Calu3 (cell line): ENCODE measurements around the gene PIGQ. TPM values are rescaled to one million over a fixed set of nuclear protein-coding genes. Genes with fewer than 3 reads are reported as not detected.

Experiments
- BruUV-seq: library from RNA; stranded (reverse); fragments of 400-500 nt; replicated peaks from 2 replicates; lab custom pipeline; 2021; lab: Mats Ljungman, UMichigan
- CTCF ChIA-PET: fragments of 300-600 bp; sonication (Branson Sonifier 250); formaldehyde crosslinking; loops from one replicate; lab custom pipeline; 2022; ENCODE audit warnings: antibody characterized with exemption; lab: Charles Lee
- DNase-seq: peaks from one replicate; pipeline ENCODE4 v3.0.0; 2022
- H3K27ac Mint-ChIP-seq: one replicate; pipeline ENCODE4 v1.8.0; 2022; ENCODE audit warnings: mixed read lengths; ENCODE audit not compliant: unreplicated experiment
- H3K27me3 Mint-ChIP-seq: one replicate; pipeline ENCODE4 v1.8.0; 2022; ENCODE audit warnings: mixed read lengths; ENCODE audit not compliant: unreplicated experiment
- H3K36me3 Mint-ChIP-seq: one replicate; pipeline ENCODE4 v1.8.0; 2022; ENCODE audit warnings: mild to moderate bottlenecking, moderate library complexity, mixed read lengths; ENCODE audit not compliant: insufficient read depth, unreplicated experiment
- H3K4me1 Mint-ChIP-seq: one replicate; pipeline ENCODE4 v1.8.0; 2022; ENCODE audit warnings: mild to moderate bottlenecking, low read depth, mixed read lengths; ENCODE audit not compliant: unreplicated experiment
- H3K4me3 Mint-ChIP-seq: one replicate; pipeline ENCODE4 v1.8.0; 2022; ENCODE audit warnings: mild to moderate bottlenecking, low read depth, moderate library complexity, mixed read lengths; ENCODE audit not compliant: unreplicated experiment
- H3K9me3 Mint-ChIP-seq: one replicate; pipeline ENCODE4 v1.8.0; 2022; ENCODE audit warnings: low read depth, mixed read lengths; ENCODE audit not compliant: unreplicated experiment
- CTCF ChIP-seq: fragments of 200-600 bp; IDR thresholded peaks from one replicate; pipeline ENCODE4 v1.8.0; 2022; ENCODE audit warnings: antibody characterized with exemption; ENCODE audit not compliant: unreplicated experiment
- intact Hi-C: fragments of 100-400 bp; cut with micrococcal nuclease; formaldehyde crosslinking; loops from one replicate; pipeline ENCODE4 v1.10.0; 2022; ENCODE audit not compliant: unreplicated experiment
- total RNA-seq: library from RNA; stranded (reverse); gene quantifications from 2 replicates; pipeline ENCODE4 v1.2.3, GENCODE V29; 2022

PIGQ gene
- total RNA-seq, 1 experiment from 2014 or later = 101 TPM

DNA sequence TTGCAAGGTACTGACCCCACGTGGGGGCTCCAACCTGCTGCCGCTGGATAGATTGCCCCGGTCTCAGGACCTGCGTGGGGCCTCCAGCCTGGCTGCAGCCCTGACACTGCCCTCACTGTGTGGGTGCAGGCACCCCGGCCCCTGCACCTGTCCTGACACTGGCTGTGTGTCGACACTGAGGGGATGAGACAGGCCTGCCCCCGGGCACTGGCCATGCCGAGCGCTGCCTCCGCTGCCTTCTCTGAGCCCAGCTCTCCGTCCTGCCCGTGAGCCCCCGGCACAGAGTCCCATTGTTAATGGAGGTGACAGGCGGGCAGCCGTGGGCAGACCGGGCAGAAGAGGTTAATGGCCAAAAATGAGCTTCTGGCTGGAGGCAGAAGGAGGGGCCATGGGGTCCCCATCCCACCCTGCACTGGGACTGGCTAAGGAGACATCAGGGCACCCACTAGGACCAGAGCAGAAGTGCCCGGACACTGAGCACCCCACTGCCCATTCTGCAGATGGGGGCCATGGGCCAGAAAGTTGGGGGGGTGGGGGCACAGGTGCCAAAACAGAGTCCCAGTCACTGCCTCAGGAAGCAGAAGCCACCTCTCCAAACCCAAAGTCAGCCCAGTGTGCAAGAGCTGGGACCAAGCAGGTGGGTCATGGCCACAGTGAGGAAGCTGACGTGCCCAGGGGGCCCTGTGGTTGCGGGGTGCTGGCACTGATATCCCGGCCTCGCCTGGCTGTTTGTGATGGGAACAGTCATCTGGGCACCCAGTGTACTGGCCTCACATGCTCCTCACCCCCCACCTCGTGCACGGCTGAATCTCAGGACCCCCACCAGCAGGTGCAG lies 12.1 kb upstream of the PIGQ start:
- DNase-seq = no peak

DNA sequence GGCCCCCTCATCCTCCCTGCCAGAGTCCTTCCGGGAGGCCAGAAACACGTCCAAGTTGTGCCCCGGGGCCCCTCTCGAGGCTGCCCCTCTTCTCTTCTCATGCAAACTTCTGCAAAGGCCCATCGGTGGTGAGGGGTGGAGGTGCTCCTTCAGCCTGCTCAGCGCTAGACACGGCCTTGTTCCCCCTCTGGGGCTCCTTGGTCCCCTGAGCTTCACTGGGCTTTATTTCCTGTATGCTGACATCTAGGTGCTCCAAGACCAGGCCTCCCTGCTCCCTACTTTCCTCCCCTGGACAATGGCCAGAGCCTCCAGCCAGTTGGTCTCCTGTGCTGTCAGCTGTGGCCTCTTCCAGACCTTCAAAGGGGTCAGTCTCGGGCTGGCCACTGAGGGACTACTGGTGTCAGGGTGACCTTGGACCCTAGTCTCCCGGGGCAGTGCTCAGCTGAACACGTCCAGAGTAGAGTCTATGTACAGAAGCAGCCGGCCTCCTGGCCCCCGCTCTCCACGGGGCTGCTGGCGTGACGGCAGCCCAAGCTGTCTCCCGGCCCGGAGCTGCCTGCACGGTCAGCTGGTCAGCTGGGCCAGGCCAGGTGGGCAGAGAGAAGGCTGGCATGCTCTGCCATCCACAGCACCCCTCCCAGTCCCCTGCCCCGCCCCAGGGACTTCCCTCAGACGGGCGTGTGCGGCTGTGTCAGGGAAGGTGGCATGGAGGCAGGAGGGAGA lies 11.3 kb upstream of the PIGQ start:
- H3K9me3 Mint-ChIP-seq = no peaks in the 10 kb centered on the region
- no peaks in the 10 kb centered on the region for H3K4me1 Mint-ChIP-seq
- no peak for TF ChIP-seq CTCF
- peaks cover 14% of the 10 kb centered on the region for H3K36me3 Mint-ChIP-seq
- H3K4me3 Mint-ChIP-seq = no peak overlapping the region
- H3K27me3 Mint-ChIP-seq = peaks cover 55% of the 10 kb centered on the region
- intact Hi-C loops = no loop called here
- no TSS peak for BruUV-seq
- no peak overlapping the region for H3K27ac Mint-ChIP-seq
- CTCF ChIA-PET = no interaction called here
- DNase-seq = no peak

More for the DNA sequence above, 12.1 kb upstream of the PIGQ start:
- TF ChIP-seq CTCF = no peak
- BruUV-seq = no TSS peak
- no peak overlapping the region for H3K27ac Mint-ChIP-seq
- H3K9me3 Mint-ChIP-seq = no peaks in the 10 kb centered on the region
- intact Hi-C loops = no loop called here
- H3K4me3 Mint-ChIP-seq = no peak overlapping the region
- H3K4me1 Mint-ChIP-seq = no peaks in the 10 kb centered on the region
- peaks cover 47% of the 10 kb centered on the region for H3K27me3 Mint-ChIP-seq
- peaks cover 17% of the 10 kb centered on the region for H3K36me3 Mint-ChIP-seq
- CTCF ChIA-PET = no interaction called here

- no peak for DNase-seq
- H3K9me3 Mint-ChIP-seq = no peaks in the 10 kb centered on the region
- H3K4me3 Mint-ChIP-seq = no peak overlapping the region
- TF ChIP-seq CTCF = no peak
- no peak overlapping the region for H3K27ac Mint-ChIP-seq
- H3K36me3 Mint-ChIP-seq = peaks cover 12% of the 10 kb centered on the region
- H3K4me1 Mint-ChIP-seq = no peaks in the 10 kb centered on the region
- CTCF ChIA-PET = no interaction called here
- H3K27me3 Mint-ChIP-seq = peaks cover 60% of the 10 kb centered on the region
- intact Hi-C loops = no loop called here
- BruUV-seq = no TSS peak
Observed at GRCh38 chr16:559021-559380, 10.8 kb upstream of the PIGQ start.

DNA sequence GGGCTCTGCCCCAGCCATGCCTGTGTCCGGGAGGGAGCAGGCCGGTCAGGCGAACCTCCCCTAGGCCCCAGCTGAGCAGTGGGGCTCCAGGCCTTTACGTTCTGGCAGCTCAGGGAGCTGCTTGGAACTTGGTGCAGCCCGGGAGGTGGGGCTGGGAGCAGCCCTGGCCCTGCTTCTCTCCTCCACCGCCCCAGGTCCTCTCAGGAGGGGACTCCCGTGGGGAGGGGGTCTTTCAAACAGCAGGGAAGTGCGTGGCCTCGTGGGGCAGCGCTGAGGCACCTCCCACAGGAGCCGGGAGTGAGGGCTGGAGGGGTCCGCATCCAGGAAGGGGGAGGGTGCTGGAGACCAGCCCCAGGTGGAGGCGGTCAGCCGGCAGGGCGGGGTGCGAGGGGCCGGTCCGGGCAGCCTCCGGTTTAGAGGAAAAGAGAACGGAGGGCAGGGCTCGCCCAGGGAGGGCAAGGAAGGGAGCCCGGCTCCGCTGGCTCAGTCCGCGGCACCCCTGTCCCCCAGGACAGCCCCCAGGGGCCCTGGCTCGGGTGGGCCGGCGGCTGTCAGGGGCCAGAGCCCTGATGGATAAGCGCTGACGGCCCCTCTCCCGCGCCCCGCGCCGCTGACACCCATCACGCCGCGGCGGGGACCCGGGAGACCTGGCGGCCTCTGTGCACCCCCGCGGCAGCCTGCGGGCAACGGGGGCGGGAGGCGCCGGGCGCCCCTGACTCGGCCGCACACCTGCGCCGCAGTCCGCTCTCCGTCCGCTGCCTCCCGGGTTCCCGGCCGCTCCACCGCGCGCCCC lies 10.2 kb upstream of the PIGQ start:
- no peak for TF ChIP-seq CTCF
- Mint-ChIP-seq H3K4me3 (no peak overlapping the region), H3K27ac (no peak overlapping the region), H3K9me3 (no peaks in the 10 kb centered on the region), H3K36me3 (peaks cover 7% of the 10 kb centered on the region), H3K27me3 (peaks cover 64% of the 10 kb centered on the region), H3K4me1 (no peaks in the 10 kb centered on the region)
- no TSS peak for BruUV-seq
- no peak for DNase-seq
- CTCF ChIA-PET = no interaction called here
- intact Hi-C loops = no loop called here
